Measurements from ENCODE around the gene ANKDD1B. TPM values are rescaled to one million over a fixed set of nuclear protein-coding genes. Genes with fewer than 3 reads are reported as not detected.

ANKDD1B gene
- total and polyA plus RNA-seq, 9 of the 15 experiments (the other 6 are each of a cell fraction or from before 2014, with no cell fraction given): 0.04 to 0.29 (median 0.18) TPM; not detected in 1

- TF ChIP-seq, protein P1, sequence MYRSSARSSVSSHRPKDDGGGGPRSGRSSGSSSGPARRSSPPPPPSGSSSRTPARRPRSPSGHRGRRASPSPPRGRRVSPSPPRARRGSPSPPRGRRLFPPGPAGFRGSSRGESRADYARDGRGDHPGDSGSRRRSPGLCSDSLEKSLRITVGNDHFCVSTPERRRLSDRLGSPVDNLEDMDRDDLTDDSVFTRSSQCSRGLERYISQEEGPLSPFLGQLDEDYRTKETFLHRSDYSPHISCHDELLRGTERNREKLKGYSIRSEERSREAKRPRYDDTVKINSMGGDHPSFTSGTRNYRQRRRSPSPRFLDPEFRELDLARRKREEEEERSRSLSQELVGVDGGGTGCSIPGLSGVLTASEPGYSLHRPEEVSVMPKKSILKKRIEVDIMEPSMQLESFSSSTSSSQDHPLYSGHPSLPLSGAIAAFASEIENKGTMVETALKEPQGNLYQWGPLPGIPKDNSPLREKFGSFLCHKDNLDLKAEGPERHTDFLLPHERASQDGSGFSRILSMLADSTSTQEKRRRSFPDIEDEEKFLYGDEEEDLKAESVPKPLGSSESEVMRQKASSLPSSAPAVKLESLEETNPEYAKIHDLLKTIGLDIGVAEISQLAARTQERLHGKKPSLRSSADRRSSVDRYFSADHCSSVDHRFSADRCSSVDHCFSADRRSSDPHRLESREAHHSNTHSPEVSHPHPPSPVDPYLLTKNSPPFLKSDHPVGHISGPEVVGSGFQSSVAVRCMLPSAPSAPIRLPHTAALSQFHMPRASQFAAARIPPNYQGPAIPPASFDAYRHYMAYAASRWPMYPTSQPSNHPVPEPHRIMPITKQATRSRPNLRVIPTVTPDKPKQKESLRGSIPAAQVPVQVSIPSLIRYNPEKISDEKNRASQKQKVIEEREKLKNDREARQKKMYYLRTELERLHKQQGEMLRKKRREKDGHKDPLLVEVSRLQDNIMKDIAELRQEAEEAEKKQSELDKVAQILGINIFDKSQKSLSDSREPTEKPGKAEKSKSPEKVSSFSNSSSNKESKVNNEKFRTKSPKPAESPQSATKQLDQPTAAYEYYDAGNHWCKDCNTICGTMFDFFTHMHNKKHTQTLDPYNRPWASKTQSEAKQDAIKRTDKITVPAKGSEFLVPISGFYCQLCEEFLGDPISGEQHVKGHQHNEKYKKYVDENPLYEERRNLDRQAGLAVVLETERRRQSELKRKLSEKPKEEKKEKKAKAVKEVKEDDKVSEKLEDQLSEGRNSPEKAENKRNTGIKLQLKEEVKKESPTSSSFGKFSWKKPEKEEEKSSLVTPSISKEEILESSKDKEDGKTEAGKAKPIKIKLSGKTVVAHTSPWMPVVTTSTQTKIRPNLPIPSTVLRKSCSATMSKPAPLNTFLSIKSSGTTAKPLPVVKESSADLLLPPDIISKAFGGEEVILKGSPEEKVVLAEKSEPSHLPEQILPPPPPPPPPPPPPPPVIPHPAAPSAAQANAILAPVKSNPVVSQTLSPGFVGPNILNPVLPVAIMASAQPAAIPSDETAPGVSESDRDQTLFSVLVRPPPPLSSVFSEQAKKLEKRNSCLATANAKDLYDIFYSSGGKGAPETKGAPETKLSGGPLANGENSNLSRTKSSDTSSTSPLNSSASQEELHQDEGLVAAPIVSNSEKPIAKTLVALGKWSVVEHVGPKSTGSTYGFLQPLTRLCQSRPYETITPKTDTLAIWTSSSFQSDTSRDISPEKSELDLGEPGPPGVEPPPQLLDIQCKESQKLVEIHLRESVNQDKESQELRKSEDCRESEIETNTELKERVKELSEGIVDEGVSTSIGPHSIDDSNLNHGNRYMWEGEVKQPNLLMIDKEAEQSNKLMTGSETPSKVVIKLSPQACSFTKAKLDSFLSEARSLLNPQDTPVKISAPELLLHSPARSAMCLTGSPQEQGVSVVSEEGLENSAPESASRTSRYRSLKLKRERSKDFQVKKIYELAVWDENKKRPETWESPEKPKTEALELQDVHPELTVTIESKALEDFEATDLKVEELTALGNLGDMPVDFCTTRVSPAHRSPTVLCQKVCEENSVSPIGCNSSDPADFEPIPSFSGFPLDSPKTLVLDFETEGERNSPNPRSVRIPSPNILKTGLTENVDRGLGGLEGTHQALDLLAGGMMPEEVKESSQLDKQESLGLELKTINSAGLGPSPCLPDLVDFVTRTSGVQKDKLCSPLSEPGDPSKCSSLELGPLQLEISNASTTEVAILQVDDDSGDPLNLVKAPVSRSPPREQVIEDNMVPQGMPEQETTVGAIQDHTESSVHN (IDR thresholded peaks at IDR 0.05; ENCODE audit: borderline replicate concordance in 1 of 2, low read depth in 1 of 2): peak in 1 of 2 experiments; percentile 68; a peak in 1 of 4 replicates
- TF ChIP-seq ZNF76 (CRISPR knock-in tag; IDR thresholded peaks at IDR 0.05; ENCODE audit: borderline replicate concordance): no peak
- no peak for TF ChIP-seq ZKSCAN8 (CRISPR knock-in tag; IDR thresholded peaks at IDR 0.05)
- no peak for TF ChIP-seq ELK3 (CRISPR knock-in tag; IDR thresholded peaks at IDR 0.05)
- no peak for TF ChIP-seq FOXA1 (IDR thresholded peaks at IDR 0.05; ENCODE audit: borderline replicate concordance)
- peak; percentile 93 for TF ChIP-seq KDM5B (IDR thresholded peaks at IDR 0.05; ENCODE audit: insufficient replicate concordance, low read depth, low read length)
- TF ChIP-seq TEAD1 (CRISPR knock-in tag; IDR thresholded peaks at IDR 0.05): no peak; a peak in 1 of 4 replicates
- TF ChIP-seq ZMIZ1 (IDR thresholded peaks at IDR 0.05; ENCODE audit: low read depth in 2 of 2, low read length in 2 of 2): 0 out of 4 replicates have a peak, but pooled peaks of 1 of the 2 experiments have one; percentile 58
- no peak for TF ChIP-seq CBX8 (IDR thresholded peaks at IDR 0.05; ENCODE audit: borderline replicate concordance, extremely low read depth, low read depth, low read length, poor library complexity, severe bottlenecking)
- no peak for TF ChIP-seq CBX5 (IDR thresholded peaks at IDR 0.05; ENCODE audit: borderline replicate concordance, low read depth)
Observed at GRCh38 chr5:75717082-75717922, 106.0 kb downstream of the ANKDD1B start, which contains the start of gene POC5 (continued).

Measured in K562 (cell line).